ENCODE data around the gene PTPN4.

GRCh38 chr2:119715409-119716283 is 44.1 kb upstream of the PTPN4 start:
- TF ChIP-seq EP300 (IDR thresholded peaks at IDR 0.05; ENCODE audit: borderline replicate concordance in 1 of 2, low read depth in 2 of 2, low read length in 2 of 2) (no peak), SRF (IDR thresholded peaks at IDR 0.05; ENCODE audit: low read depth, low read length) (no peak), EZH2 (IDR thresholded peaks at IDR 0.05; ENCODE audit: low read depth, low read length, severe bottlenecking) (no peak), RNF2 (IDR thresholded peaks at IDR 0.05; ENCODE audit: borderline replicate concordance, low read depth, low read length, missing control alignments, poor library complexity, severe bottlenecking) (no peak), RFX5 (IDR thresholded peaks at IDR 0.05; ENCODE audit: borderline replicate concordance, low read depth, low read length) (no peak), CTCF (IDR thresholded peaks at IDR 0.05; ENCODE audit: control extremely low read depth in 1 of 3, insufficient read depth in 1 of 3, low read depth in 1 of 3, low read length in 3 of 3) (no peak), CREB1 (IDR thresholded peaks at IDR 0.05) (no peak), HDAC6 (IDR thresholded peaks at IDR 0.05; ENCODE audit: low read depth, low read length) (no peak), RAD21 (IDR thresholded peaks at IDR 0.05 in 1 of 2, conservative IDR thresholded peaks at IDR 0.05 in 1 of 2; ENCODE audit: low read depth in 2 of 2, low read length in 2 of 2) (no peak), ATF2 (IDR thresholded peaks at IDR 0.05; ENCODE audit: low read length) (no peak), MAFK (IDR thresholded peaks at IDR 0.05; ENCODE audit: low read depth, low read length) (no peak), ZNF274 (IDR thresholded peaks at IDR 0.05; ENCODE audit: borderline replicate concordance, extremely low read depth, low read length) (no peak)

Measured in H1 (cell line).